Erythroblast (primary cell): ENCODE data around the gene TEX11.

Experiments used
- GATA1 ChIP-seq: IDR thresholded peaks from 2 replicates; pipeline ENCODE4 v1.6.1; 2011; ENCODE audit warnings: low read depth, mild to moderate bottlenecking, control low read depth, low read length, moderate library complexity
- POLR2A ChIP-seq: IDR thresholded peaks from 2 replicates; pipeline ENCODE4 v1.6.1; 2011; ENCODE audit warnings: mild to moderate bottlenecking, low read length

DNA sequence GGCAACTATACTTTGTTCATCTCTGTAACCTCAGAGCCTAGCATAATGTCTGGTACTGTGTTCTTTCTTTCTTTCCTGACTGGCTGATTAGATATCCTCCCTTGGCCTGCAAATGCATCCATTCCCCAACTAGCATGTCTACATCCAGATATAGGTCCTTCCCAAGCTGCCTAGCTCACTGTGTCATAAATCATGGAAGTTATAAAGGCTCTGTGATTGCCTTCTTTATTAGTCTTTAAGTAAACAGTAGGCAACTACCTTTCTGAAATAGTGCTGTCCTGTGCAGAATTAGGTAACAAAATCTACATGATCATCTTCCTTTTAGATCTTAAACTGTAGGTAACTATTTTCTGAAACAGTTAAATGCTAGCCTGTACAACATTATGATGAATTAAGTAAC is 239.4 kb downstream of the TEX11 start:
- TF ChIP-seq POLR2A (no peak), GATA1 (no peak)
